Tibial nerve (tissue), 4 donors: ENCODE results near the gene CDKN3. TPM values are rescaled to one million over a fixed set of nuclear protein-coding genes. Genes with fewer than 3 reads are reported as not detected.

Source experiments
- DNase-seq, 2 donors: peaks; one replicate each; pipeline ENCODE4 v3.0.0-alpha.2; 2019; ENCODE audit warnings: low spot score in 2 of 2
- H3K27ac ChIP-seq, 4 donors: fragments of 200-600 bp; sonication (generic) in 3 of 4; one replicate each; pipeline ENCODE4 v1.5.1; 2017 to 2019; ENCODE audit warnings: mild to moderate bottlenecking in 1 of 4
- H3K27me3 ChIP-seq, 2 donors: fragments of 200-600 bp; sonication (generic) in 1 of 2; one replicate each; pipeline versions ENCODE4 v1.5.1 to v1.6.0; 2017 to 2019
- H3K36me3 ChIP-seq, 3 donors: fragments of 200-600 bp; sonication (generic); one replicate each; pipeline ENCODE4 v1.5.1; 2018 to 2019
- H3K4me1 ChIP-seq, 4 donors: fragments of 200-600 bp; sonication (generic) in 3 of 4; one replicate each; pipeline ENCODE4 v1.5.1; 2017 to 2019
- H3K4me3 ChIP-seq, 4 donors: fragments of 200-600 bp; sonication (generic) in 3 of 4; one replicate each; pipeline ENCODE4 v1.5.1; 2017 to 2019; ENCODE audit warnings: mild to moderate bottlenecking in 1 of 4, moderate library complexity in 1 of 4
- H3K9me3 ChIP-seq, 4 donors: fragments of 200-600 bp; sonication (generic) in 3 of 4; one replicate each; pipeline ENCODE4 v1.5.1; 2017 to 2019
- CTCF ChIP-seq, 5 experiments: fragments of 200-600 bp in 3 of 5; fragments of 450-650 bp in 2 of 5; sonication (generic) in 3 of 5; IDR thresholded peaks; one replicate each; pipeline ENCODE4 v1.5.1; 2016 to 2019; ENCODE audit warnings: antibody characterized with exemption in 5 of 5, mild to moderate bottlenecking in 3 of 5, moderate library complexity in 2 of 5
- EP300 ChIP-seq, 2 donors: sonication (generic); formaldehyde crosslinking; IDR thresholded peaks; one replicate each; pipeline ENCODE4 v1.6.1; 2017; ENCODE audit warnings: antibody characterized with exemption in 2 of 2, mild to moderate bottlenecking in 1 of 2
- POLR2A ChIP-seq, 2 donors: fragments of 450-650 bp; IDR thresholded peaks; one replicate each; pipeline ENCODE4 v1.6.1; 2017; ENCODE audit warnings: antibody characterized with exemption in 2 of 2, mild to moderate bottlenecking in 2 of 2, moderate library complexity in 2 of 2
- WGBS, 2 donors: methylation state at CpG; one replicate each; pipeline ENCODE4 v1.1.5; 2018; 5-methylcytosine and 5-hydroxymethylcytosine counted together
- total RNA-seq, 4 donors: library from RNA; depleted of rRNA; stranded (reverse); fragments of >200 nt; gene quantifications; one replicate each; pipeline ENCODE4 v1.1.0, GENCODE V29; 2016

The CDKN3 gene
- total RNA-seq, 4 donors from 2014 or later: 3.6 to 4.6 TPM; not detected in 2

GRCh38 chr14:54465654-54466053 is 68.8 kb downstream of the CDKN3 start:
- no peak for DNase-seq
- Histone ChIP-seq H3K4me1 (no peaks in the 10 kb centered on the region), H3K27ac (no peak overlapping the region), H3K27me3 (no peaks in the 10 kb centered on the region), H3K4me3 (no peak overlapping the region), H3K9me3 (peaks cover 0 to 9% (median 0%) of the 10 kb centered on the region in 4 donors), H3K36me3 (peaks cover 0 to 24% (median 0%) of the 10 kb centered on the region in 3 donors)
- 75 to 78% methylated on average over 4 of the region's 4 CpGs for WGBS, 2 donors
- no peak for TF ChIP-seq POLR2A (IDR thresholded peaks at IDR 0.05)
- TF ChIP-seq EP300 (IDR thresholded peaks at IDR 0.05): no peak
- TF ChIP-seq CTCF (IDR thresholded peaks at IDR 0.05): no peak

DNA sequence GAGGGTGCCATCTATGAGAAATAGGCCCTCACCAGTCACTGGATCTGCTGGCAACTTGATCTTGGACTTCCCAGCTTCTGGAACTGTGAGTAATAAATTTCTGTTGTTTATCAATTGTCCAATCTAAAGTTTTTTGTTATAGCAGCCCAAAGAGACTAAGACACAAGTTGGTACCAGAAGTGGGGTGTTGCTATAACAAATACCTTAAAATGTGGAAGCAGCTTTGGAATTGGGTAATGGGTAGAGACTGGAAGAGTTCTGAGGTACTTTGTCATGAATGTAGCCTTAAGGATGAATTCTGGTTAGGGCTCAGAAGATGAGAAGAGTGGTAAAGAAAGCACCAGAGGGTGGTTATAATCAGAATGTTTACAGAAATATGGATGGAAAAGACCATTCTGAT is 70.5 kb downstream of the CDKN3 start:
- no peak overlapping the region for H3K4me3 ChIP-seq

More for the DNA sequence above, 70.5 kb downstream of the CDKN3 start:
- DNase-seq: no peak
- Histone ChIP-seq H3K9me3 (peaks cover 0 to 9% (median 0%) of the 10 kb centered on the region in 4 donors), H3K27ac (no peak overlapping the region), H3K27me3 (no peaks in the 10 kb centered on the region), H3K4me1 (no peaks in the 10 kb centered on the region), H3K36me3 (peaks cover 0 to 38% (median 0%) of the 10 kb centered on the region in 3 donors)
- TF ChIP-seq CTCF (IDR thresholded peaks at IDR 0.05) (no peak), POLR2A (IDR thresholded peaks at IDR 0.05) (no peak), EP300 (IDR thresholded peaks at IDR 0.05) (no peak)

Other genes starting within 250 kb of the CDKN3 start
- 10 to 100 TPM; 29.3 to 61.8 (median 59.5) TPM for gene CNIH1, start 44.4 kb downstream of the CDKN3 start, total RNA-seq
- 100 to 1,000 TPM in 1 of 4 donors, 10 to 100 TPM in 3; 41.8 to 111 (median 72.6) TPM for gene GMFB, start 92.0 kb downstream of the CDKN3 start, total RNA-seq
- 10 to 100 TPM; 16.5 to 28.8 (median 21.2) TPM for gene CGRRF1, start 112.9 kb downstream of the CDKN3 start, total RNA-seq
- gene SAMD4A, start 170.1 kb downstream of the CDKN3 start, total RNA-seq: 10 to 100 TPM; 39.8 to 53.3 (median 48.0) TPM